OCI-LY7 (cell line): Measurements from ENCODE around the gene SYT15. TPM values are rescaled to one million over a fixed set of nuclear protein-coding genes. Genes with fewer than 3 reads are reported as not detected.

Experiments
- BruUV-seq: library from RNA; stranded (reverse); fragments of 400-500 nt; replicated peaks from 2 replicates; lab custom pipeline; 2021; lab: Mats Ljungman, UMichigan
- CTCF ChIA-PET: fragments of 300-600 bp; sonication (Branson Sonifier 250); formaldehyde crosslinking; loops from one replicate; lab custom pipeline; 2022; ENCODE audit warnings: antibody characterized with exemption; ENCODE audit not compliant: unreplicated experiment; lab: Charles Lee
- POLR2A ChIA-PET: fragments of 300-600 bp; sonication (Branson Sonifier 250); formaldehyde crosslinking; loops from one replicate; lab custom pipeline; 2022; ENCODE audit warnings: antibody characterized with exemption; lab: Charles Lee
- DNase-seq: peaks from one replicate; pipeline ENCODE4 v3.0.0-alpha.2; 2015; ENCODE audit warnings: low spot score
- H2AFZ ChIP-seq: fragments of 200-600 bp; sonication (generic), shearing (Covaris generic); 2 replicates; pipeline ENCODE4 v1.6.1; 2014; ENCODE audit warnings: mild to moderate bottlenecking, antibody characterized with exemption, low read length, moderate library complexity
- H3K27ac ChIP-seq: fragments of 200-600 bp; sonication (generic); 2 replicates; pipeline ENCODE4 v1.5.1; 2014; ENCODE audit warnings: mixed run types, low read depth, mild to moderate bottlenecking, moderate library complexity, low read length, inconsistent platforms; ENCODE audit not compliant: poor library complexity, severe bottlenecking
- H3K36me3 ChIP-seq: fragments of 200-600 bp; sonication (generic); 2 replicates; pipeline ENCODE4 v1.6.1; 2014; ENCODE audit warnings: mild to moderate bottlenecking, antibody characterized with exemption, low read length, moderate library complexity, mixed read lengths; ENCODE audit not compliant: insufficient read depth
- H3K4me1 ChIP-seq: fragments of 200-600 bp; sonication (generic); 2 replicates; pipeline ENCODE4 v1.5.1; 2014; ENCODE audit warnings: mild to moderate bottlenecking, low read length; ENCODE audit not compliant: insufficient read depth, poor library complexity, severe bottlenecking
- H3K4me2 ChIP-seq: fragments of 200-600 bp; sonication (generic); 2 replicates; pipeline ENCODE4 v1.6.1; 2014; ENCODE audit warnings: mild to moderate bottlenecking, low read length
- H3K4me3 ChIP-seq: fragments of 200-600 bp; sonication (generic); 2 replicates; pipeline ENCODE4 v1.5.1; 2014; ENCODE audit warnings: mild to moderate bottlenecking, low read depth, low read length; ENCODE audit not compliant: poor library complexity, severe bottlenecking
- H3K79me2 ChIP-seq: fragments of 200-600 bp; sonication (generic); 2 replicates; pipeline ENCODE4 v1.6.1; 2016; ENCODE audit warnings: low read depth, mild to moderate bottlenecking, low read length, moderate library complexity, mixed read lengths; ENCODE audit not compliant: insufficient read depth
- H3K9me2 ChIP-seq: fragments of 200-600 bp; sonication (generic); 2 replicates; pipeline ENCODE4 v1.6.1; 2016; ENCODE audit warnings: mild to moderate bottlenecking, low read length, mixed read lengths; ENCODE audit not compliant: insufficient read depth
- H3K9me3 ChIP-seq: fragments of 200-600 bp; sonication (generic); 2 replicates; pipeline ENCODE4 v1.6.1; 2014; ENCODE audit warnings: mild to moderate bottlenecking, mixed run types, low read length, mixed read lengths
- H4K20me1 ChIP-seq: fragments of 200-600 bp; sonication (generic); 2 replicates; pipeline ENCODE4 v1.6.1; 2014; ENCODE audit warnings: mild to moderate bottlenecking, antibody characterized with exemption, low read length, moderate library complexity, mixed read lengths; ENCODE audit not compliant: insufficient read depth
- CTCF ChIP-seq: fragments of 200-600 bp; sonication (generic); conservative IDR thresholded peaks from 2 replicates; pipeline ENCODE4 v1.5.1; 2014; ENCODE audit warnings: mild to moderate bottlenecking, antibody characterized with exemption, low read length, moderate library complexity, mixed read lengths
- EZH2phosphoT487 ChIP-seq: fragments of 200-600 bp; sonication (generic); IDR thresholded peaks from 2 replicates; pipeline ENCODE4 v1.6.1; 2018; ENCODE audit warnings: low read depth, borderline replicate concordance, mild to moderate bottlenecking, mixed run types, antibody characterized with exemption, low read length, moderate library complexity, mixed read lengths
- intact Hi-C: fragments of 100-400 bp; cut with micrococcal nuclease; formaldehyde crosslinking; loops from one replicate; pipeline ENCODE4 v1.10.0; 2022; ENCODE audit not compliant: unreplicated experiment
- total RNA-seq, 2 experiments: library from RNA; depleted of rRNA in 1 of 2; stranded (reverse); fragments of >200 nt in 1 of 2; shearing (Covaris generic) in 1 of 2; gene quantifications; 2 replicates each; pipeline ENCODE4 v1.2.3, GENCODE V29; 2014 to 2022

The SYT15 gene
- total RNA-seq, 2 experiments from 2014 or later: 0.25 to 2.1 TPM

DNA sequence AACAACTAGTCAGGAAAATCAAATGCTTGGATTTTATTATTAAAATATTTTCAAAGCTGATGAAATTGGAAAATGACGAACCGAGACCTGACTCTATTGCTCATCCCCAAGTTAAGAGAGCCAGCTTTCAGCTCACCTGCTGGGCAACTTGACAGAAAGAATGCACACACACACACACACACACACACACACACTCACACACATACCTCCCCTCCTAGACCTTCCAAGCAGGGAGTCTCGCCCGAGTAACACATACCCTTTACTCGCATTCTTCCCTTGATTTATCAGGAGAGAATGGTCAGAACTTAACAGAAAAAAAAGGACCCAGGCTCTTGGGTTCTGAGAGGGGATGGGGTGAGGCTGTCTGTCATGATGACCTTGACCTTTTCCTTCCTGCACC lies 41.6 kb upstream of the SYT15 start:
- no peak for DNase-seq
- no peak overlapping the region for H3K4me3 ChIP-seq
- H3K4me1 ChIP-seq: no peaks in the 10 kb centered on the region
- ChIA-PET CTCF (no interaction called here), POLR2A (no interaction called here)
- no peaks in the 10 kb centered on the region for H4K20me1 ChIP-seq
- no peaks in the 10 kb centered on the region for H3K36me3 ChIP-seq
- intact Hi-C loops: no loop called here
- H3K9me2 ChIP-seq: no peaks in the 10 kb centered on the region
- H3K9me3 ChIP-seq: no peaks in the 10 kb centered on the region
- H2AFZ ChIP-seq: no peak overlapping the region
- no peaks in the 10 kb centered on the region for H3K79me2 ChIP-seq
- BruUV-seq: no TSS peak
- no peak overlapping the region for H3K27ac ChIP-seq
- TF ChIP-seq EZH2phosphoT487: no peak
- TF ChIP-seq CTCF: no peak
- no peak overlapping the region for H3K4me2 ChIP-seq

- intact Hi-C loops: no loop called here
- Histone ChIP-seq H2AFZ (no peak overlapping the region), H3K27ac (no peak overlapping the region), H3K4me2 (no peak overlapping the region), H4K20me1 (no peaks in the 10 kb centered on the region), H3K9me2 (no peaks in the 10 kb centered on the region), H3K4me1 (no peaks in the 10 kb centered on the region), H3K36me3 (no peaks in the 10 kb centered on the region), H3K9me3 (no peaks in the 10 kb centered on the region), H3K79me2 (no peaks in the 10 kb centered on the region), H3K4me3 (no peak overlapping the region)
- no peak for DNase-seq
- BruUV-seq: no TSS peak
- POLR2A ChIA-PET: no interaction called here
- no peak for TF ChIP-seq EZH2phosphoT487
- TF ChIP-seq CTCF: no peak
- CTCF ChIA-PET: no interaction called here
These were observed 40.8 kb upstream of the SYT15 start for GRCh38 chr10:46538155-46538554.

DNA sequence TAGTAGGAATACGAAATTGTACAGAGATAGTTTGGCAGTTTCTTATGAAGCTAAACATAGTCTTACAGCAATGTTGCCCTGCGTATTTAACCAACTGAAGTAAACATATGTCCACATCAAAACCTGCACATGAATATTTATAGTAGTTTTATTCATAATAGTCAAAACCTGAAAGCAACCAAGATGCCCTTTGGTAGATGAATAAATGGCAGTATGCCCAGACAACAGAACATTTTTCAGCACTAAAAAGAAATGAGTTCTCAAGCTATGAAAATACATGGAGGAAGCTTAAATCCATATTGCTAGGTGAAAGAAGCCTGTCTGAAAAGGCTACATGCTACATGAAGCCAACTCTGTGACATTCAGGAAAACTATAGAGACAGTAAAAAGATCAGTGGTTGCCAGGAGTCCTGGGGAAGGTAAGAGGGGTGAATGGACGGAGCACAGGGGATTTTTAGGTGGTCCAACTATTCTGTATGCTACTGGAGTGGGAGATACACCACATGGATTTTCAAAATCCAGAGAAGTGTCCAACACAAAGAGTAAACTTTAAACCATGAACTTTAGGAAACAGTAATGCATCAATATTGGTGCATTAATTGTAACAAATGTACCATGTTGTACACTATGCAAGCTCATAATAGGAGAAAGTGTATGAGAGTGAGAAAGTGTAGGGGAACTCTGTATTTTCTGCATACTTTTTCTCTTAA lies 40.1 kb upstream of the SYT15 start:
- Histone ChIP-seq H2AFZ (no peak overlapping the region), H3K27ac (no peak overlapping the region), H3K79me2 (no peaks in the 10 kb centered on the region), H4K20me1 (no peaks in the 10 kb centered on the region), H3K4me2 (no peak overlapping the region), H3K36me3 (no peaks in the 10 kb centered on the region), H3K9me2 (no peaks in the 10 kb centered on the region), H3K4me3 (no peak overlapping the region), H3K9me3 (no peaks in the 10 kb centered on the region), H3K4me1 (no peaks in the 10 kb centered on the region)
- intact Hi-C loops: no loop called here
- no TSS peak for BruUV-seq
- no peak for DNase-seq
- TF ChIP-seq EZH2phosphoT487 (no peak), CTCF (no peak)
- ChIA-PET CTCF (no interaction called here), POLR2A (no interaction called here)
